Transverse colon (tissue), 4 donors: ENCODE results near the gene OTUB1. TPM values are rescaled to one million over a fixed set of nuclear protein-coding genes. Genes with fewer than 3 reads are reported as not detected.

Experiments used
- DNase-seq: peaks from one replicate; pipeline ENCODE4 v3.0.0-alpha.2; 2019
- H3K27ac ChIP-seq, 4 donors: fragments of 200-600 bp; sonication (generic); 2 replicates each; pipeline ENCODE4 v1.5.1; 2016 to 2018; ENCODE audit warnings: inconsistent platforms in 4 of 4
- H3K27me3 ChIP-seq: fragments of 200-600 bp; sonication (generic); 2 replicates; pipeline ENCODE4 v1.5.1; 2017; ENCODE audit warnings: inconsistent platforms
- H3K36me3 ChIP-seq, 4 donors: fragments of 200-600 bp; sonication (generic); 2 replicates each; pipeline ENCODE4 v1.5.1; 2017 to 2019; ENCODE audit warnings: inconsistent platforms in 4 of 4
- H3K4me1 ChIP-seq, 4 donors: fragments of 200-600 bp; sonication (generic); 2 replicates each; pipeline ENCODE4 v1.5.1; 2017 to 2020; ENCODE audit warnings: inconsistent platforms in 4 of 4
- H3K4me3 ChIP-seq, 4 donors: fragments of 200-600 bp; sonication (generic); 1 replicate in 1 of 4; 2 replicates in 3 of 4; pipeline versions ENCODE4 v1.5.1 to v1.6.1; 2017 to 2019; ENCODE audit warnings: inconsistent platforms in 4 of 4
- H3K9me3 ChIP-seq, 2 donors: fragments of 200-600 bp; sonication (generic); 2 replicates each; pipeline ENCODE4 v1.5.1; 2017 to 2019; ENCODE audit warnings: inconsistent platforms in 2 of 2
- EP300 ChIP-seq: sonication (generic); formaldehyde crosslinking; IDR thresholded peaks from one replicate; pipeline ENCODE4 v1.6.1; 2017; ENCODE audit warnings: antibody characterized with exemption, low read depth
- POLR2A ChIP-seq: fragments of 450-650 bp; IDR thresholded peaks from one replicate; pipeline ENCODE4 v1.6.1; 2016; ENCODE audit warnings: antibody characterized with exemption, mild to moderate bottlenecking, moderate library complexity
- POLR2AphosphoS5 ChIP-seq, 3 donors: sonication (generic); formaldehyde crosslinking; IDR thresholded peaks; one replicate each; pipeline ENCODE4 v1.6.1; 2016; ENCODE audit warnings: antibody characterized with exemption in 3 of 3
- WGBS, 2 donors: methylation state at CpG; one replicate each; pipeline ENCODE4 v1.1.5; 2018; ENCODE audit warnings: low coverage in 1 of 2; 5-methylcytosine and 5-hydroxymethylcytosine counted together
- in situ Hi-C, 4 donors: fragments of 200-750 bp; cut with MboI; loops; one replicate each; pipeline versions ENCODE4 v1.15.0 to v1.15.1; 2017; ENCODE audit warnings: low sequenced_read_pairs in 3 of 4, low pct_ligation_motif_present in 1 of 4, low pct_unique_long_range_greater_than_20kb in 1 of 4
- intact Hi-C: fragments of 100-400 bp; cut with DNase I; formaldehyde crosslinking; loops from one replicate; pipeline ENCODE4 v1.15.1; 2023; ENCODE audit warnings: low total_unique reads
- total RNA-seq, 4 donors: library from RNA; depleted of rRNA; stranded (reverse); fragments of >200 nt; gene quantifications; one replicate each; pipeline ENCODE4 v1.1.0, GENCODE V29; 2016
- TF ChIP-seq, protein P1 (sequence below), 5 experiments: fragments of 200-600 bp in 3 of 5; fragments of 450-650 bp in 2 of 5; sonication (generic) in 3 of 5; IDR thresholded peaks; 1 replicate in 2 of 5; 2 replicates in 3 of 5; pipeline ENCODE4 v1.5.1; 2016 to 2017; ENCODE audit warnings: antibody characterized with exemption in 5 of 5, inconsistent platforms in 3 of 5, mild to moderate bottlenecking in 2 of 5, moderate library complexity in 1 of 5

The OTUB1 gene
- total RNA-seq, 4 donors from 2014 or later, result 52.7 to 114 (median 79.4) TPM

DNA sequence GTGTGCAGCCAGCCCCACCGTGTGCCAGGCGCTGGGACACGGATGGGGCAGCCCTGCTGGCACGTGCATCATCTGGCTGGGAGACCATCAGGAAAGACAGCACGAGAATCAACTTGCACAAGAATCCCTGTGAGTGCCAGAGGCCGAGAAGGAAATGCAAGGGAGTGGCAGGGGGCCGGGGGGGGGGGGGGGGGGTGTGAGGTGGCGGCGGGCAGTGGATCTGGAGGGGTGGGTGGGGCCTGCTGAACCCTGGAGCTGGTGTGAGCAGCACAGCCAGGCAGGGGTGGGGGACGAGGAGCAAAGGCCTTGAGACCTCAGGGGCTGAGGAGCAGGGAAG is 35.5 kb downstream of the OTUB1 start:
- in situ Hi-C loops (no loop called here), intact Hi-C loops (no loop called here)
- WGBS, 2 donors, result 74% methylated on average over 10 of the region's 10 CpGs; no CpG with 5 or more reads in 1 of the 2 donors
- H3K27me3 ChIP-seq, result no peaks in the 10 kb centered on the region
- H3K4me3 ChIP-seq, result no peak overlapping the region
- DNase-seq, result no peak
- H3K27ac ChIP-seq, result no peak overlapping the region
- H3K36me3 ChIP-seq, result no peaks in the 10 kb centered on the region
- peaks cover 0 to 7% (median 3%) of the 10 kb centered on the region in 4 donors for H3K4me1 ChIP-seq
- no peaks in the 10 kb centered on the region for H3K9me3 ChIP-seq
- TF ChIP-seq EP300, result no peak
- TF ChIP-seq POLR2AphosphoS5 (IDR thresholded peaks at IDR 0.05), result no peak
- TF ChIP-seq, protein P1, sequence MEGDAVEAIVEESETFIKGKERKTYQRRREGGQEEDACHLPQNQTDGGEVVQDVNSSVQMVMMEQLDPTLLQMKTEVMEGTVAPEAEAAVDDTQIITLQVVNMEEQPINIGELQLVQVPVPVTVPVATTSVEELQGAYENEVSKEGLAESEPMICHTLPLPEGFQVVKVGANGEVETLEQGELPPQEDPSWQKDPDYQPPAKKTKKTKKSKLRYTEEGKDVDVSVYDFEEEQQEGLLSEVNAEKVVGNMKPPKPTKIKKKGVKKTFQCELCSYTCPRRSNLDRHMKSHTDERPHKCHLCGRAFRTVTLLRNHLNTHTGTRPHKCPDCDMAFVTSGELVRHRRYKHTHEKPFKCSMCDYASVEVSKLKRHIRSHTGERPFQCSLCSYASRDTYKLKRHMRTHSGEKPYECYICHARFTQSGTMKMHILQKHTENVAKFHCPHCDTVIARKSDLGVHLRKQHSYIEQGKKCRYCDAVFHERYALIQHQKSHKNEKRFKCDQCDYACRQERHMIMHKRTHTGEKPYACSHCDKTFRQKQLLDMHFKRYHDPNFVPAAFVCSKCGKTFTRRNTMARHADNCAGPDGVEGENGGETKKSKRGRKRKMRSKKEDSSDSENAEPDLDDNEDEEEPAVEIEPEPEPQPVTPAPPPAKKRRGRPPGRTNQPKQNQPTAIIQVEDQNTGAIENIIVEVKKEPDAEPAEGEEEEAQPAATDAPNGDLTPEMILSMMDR (IDR thresholded peaks at IDR 0.05), result no peak
- no peak for TF ChIP-seq POLR2A

DNA sequence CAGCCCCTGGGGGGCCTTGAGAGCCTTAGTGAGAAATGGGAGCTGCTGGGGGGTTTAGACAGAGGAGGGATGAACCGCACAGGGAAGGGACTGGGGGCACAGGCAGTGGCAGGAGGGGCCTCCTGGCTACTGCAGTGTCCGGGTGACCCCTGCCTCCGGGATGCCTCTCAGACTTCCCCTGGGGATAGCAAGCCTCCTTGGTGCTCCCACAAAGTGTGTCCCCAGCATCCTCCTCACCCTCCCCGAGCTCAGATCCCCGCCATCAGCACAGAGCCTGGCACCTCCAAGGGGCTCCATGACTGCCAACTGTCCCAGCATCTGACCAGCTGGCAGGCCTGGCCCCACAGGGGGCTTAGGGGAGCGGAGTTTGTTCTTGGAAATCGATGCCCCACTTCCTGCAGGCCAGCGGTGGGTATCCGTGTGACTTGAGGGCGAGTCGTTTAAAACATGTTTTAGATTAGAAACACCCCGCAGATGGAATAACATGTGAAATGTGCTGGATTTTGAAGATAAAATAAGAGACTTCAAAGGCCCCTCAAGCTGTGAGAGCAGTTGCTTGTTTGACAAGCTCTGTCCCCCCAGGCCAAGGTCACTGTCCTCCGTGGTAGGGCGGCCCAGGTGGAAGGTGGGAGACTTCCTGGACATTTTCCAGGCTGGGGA is 36.0 kb downstream of the OTUB1 start:
- intact Hi-C loops (no loop called here), in situ Hi-C loops (no loop called here)
- TF ChIP-seq POLR2AphosphoS5 (IDR thresholded peaks at IDR 0.05) (no peak), POLR2A (no peak), EP300 (no peak)
- TF ChIP-seq, protein P1 (IDR thresholded peaks at IDR 0.05), result no peak
- peaks cover 0 to 7% (median 3%) of the 10 kb centered on the region in 4 donors for H3K4me1 ChIP-seq
- H3K4me3 ChIP-seq, result no peak overlapping the region
- 80 to 85% methylated on average over 2 to 14 of the region's 14 CpGs for WGBS, 2 donors
- no peak for DNase-seq
- H3K27ac ChIP-seq, result no peak overlapping the region
- no peaks in the 10 kb centered on the region for H3K36me3 ChIP-seq
- H3K9me3 ChIP-seq, result no peaks in the 10 kb centered on the region
- H3K27me3 ChIP-seq, result no peaks in the 10 kb centered on the region

DNA sequence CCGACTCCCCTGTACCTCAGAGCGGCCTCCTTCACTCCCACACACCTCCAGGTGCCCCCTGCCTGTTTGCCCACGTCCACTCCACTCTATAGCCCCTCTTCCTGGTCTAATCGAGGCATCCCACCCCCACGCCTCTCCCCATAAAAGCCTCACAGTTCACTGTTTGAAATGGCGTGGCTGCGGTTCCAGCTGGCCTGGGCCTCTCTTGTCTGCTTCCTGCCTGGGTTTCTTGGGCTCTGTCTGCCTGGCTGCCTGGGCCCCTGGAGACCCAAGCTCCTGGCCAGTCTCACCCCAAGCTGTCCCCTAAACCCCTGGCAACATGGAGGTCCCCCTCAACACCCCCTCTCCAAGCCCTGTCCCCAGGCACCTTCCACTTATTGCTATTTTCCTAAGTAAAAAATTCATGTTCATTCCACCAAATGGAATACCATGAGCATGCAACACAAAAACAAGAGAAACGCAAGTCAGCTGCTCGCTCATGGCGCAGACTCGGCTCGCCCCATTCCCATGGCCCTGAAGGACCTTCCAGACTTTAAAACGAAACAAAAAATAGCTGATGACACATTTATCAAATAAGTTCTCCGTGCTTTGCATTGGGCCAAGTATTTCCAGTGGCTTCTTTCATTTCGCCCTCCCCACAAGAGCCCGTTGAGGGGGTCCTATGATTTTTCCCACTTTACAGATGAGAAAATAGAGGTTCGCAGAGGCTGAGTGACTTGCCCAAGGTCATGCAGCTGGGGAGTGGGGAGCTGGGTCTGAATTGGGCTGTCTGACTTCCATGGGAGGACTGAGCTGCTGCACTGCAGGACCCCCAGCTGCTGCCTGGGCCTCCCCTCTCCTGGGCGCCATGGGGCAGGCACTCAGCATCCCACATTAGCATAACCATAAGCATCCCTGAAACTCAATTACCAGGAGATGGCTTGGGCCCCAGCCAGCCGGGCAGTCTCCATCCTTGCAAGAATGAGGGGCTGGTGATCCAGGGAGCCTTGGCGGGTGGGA is 37.8 kb downstream of the OTUB1 start:
- 74 to 91% methylated on average over 8 to 20 of the region's 20 CpGs for WGBS, 2 donors
- Histone ChIP-seq H3K36me3 (no peaks in the 10 kb centered on the region), H3K4me3 (no peak overlapping the region), H3K4me1 (peaks cover 0 to 6% (median 3%) of the 10 kb centered on the region in 4 donors), H3K27me3 (peaks cover 14% of the 10 kb centered on the region), H3K27ac (no peak overlapping the region), H3K9me3 (no peaks in the 10 kb centered on the region)
- in situ Hi-C loops (no loop called here), intact Hi-C loops (no loop called here)
- DNase-seq, result no peak
- no peak for TF ChIP-seq POLR2A

DNA sequence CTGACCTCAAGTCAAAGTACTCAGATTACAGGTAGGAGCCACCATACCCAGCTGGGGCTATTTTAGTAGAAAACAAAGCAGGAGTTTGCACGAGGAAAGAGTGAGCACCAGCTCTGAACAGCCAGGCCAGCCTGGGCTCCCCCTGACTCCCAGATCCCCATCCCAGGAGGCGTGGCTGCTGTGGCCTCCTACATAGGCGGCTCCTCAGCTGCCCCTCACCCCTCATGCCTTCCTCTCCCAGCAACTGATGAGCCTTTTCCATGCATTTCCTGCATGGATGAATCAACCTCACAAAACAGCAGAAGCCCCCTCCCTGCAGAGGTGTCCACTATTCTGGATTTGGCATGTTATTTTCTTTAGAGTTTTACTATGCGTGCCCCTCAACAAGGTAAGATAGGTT is 39.0 kb downstream of the OTUB1 start:
- H3K9me3 ChIP-seq, result no peaks in the 10 kb centered on the region
- H3K4me1 ChIP-seq, result peaks cover 0 to 6% (median 3%) of the 10 kb centered on the region in 4 donors
- in situ Hi-C loops, result no loop called here
- no peak overlapping the region for H3K4me3 ChIP-seq
- WGBS, 2 donors, result 74 to 92% methylated on average over 1 to 4 of the region's 4 CpGs
- DNase-seq, result no peak
- peaks cover 14% of the 10 kb centered on the region for H3K27me3 ChIP-seq
- intact Hi-C loops, result loop anchor here (1.0 kb wide), 1 partner anchor 24 kb away; no protein-coding TSS in a partner anchor
- H3K36me3 ChIP-seq, result no peaks in the 10 kb centered on the region
- TF ChIP-seq EP300, result no peak
- H3K27ac ChIP-seq, result no peak overlapping the region

DNA sequence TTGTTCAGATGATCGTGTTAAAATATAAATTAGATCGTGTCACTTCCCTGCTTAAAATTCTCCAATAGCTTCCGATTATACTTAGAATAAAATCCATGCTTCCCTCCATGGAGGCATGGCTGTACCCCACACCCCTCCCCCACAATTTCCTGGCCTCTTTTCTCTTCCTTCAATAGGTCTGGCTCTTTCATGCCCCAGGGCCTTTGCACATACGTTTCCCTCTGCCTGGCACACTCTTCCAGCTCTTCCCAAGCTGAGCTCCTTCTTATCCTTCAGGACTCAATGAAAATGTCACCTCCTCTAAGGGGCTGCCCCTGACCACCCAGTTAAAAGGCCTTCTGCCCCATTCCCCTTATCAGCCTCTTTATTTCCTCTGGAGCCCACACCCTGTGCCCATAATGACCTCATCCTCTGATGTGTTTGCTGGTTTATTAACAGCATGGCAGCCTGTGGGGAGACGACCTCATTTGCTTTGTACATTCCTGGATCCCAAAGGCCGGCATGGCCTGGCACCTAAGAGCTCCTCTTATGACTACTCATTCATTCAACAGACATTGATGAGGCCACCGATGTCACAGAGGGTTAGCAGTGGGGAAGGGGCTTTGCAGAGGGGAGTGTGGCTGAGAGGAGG is 40.5 kb downstream of the OTUB1 start:
- TF ChIP-seq POLR2AphosphoS5 (IDR thresholded peaks at IDR 0.05) (no peak), POLR2A (no peak), EP300 (no peak)
- TF ChIP-seq, protein P1 (IDR thresholded peaks at IDR 0.05), result no peak
- peaks cover 14% of the 10 kb centered on the region for H3K27me3 ChIP-seq
- intact Hi-C loops, result no loop called here
- H3K36me3 ChIP-seq, result no peaks in the 10 kb centered on the region
- no peaks in the 10 kb centered on the region for H3K9me3 ChIP-seq
- H3K4me1 ChIP-seq, result peaks cover 0 to 6% (median 3%) of the 10 kb centered on the region in 4 donors
- 87 to 93% methylated on average over 5 to 7 of the region's 7 CpGs for WGBS, 2 donors
- H3K27ac ChIP-seq, result no peak overlapping the region
- in situ Hi-C loops, result no loop called here
- no peak overlapping the region for H3K4me3 ChIP-seq
- DNase-seq, result no peak
